H1 (cell line): ENCODE results near the gene PIM1. TPM values are rescaled to one million over a fixed set of nuclear protein-coding genes. Genes with fewer than 3 reads are reported as not detected.

ENCODE experiments used
- ASH2L ChIP-seq: fragments of 200-600, 300-600 bp; sonication (generic); IDR thresholded peaks from one replicate; pipeline ENCODE4 v1.7.1; 2017; ENCODE audit warnings: low read length
- FOSL1 ChIP-seq: IDR thresholded peaks from 2 replicates; pipeline ENCODE4 v1.6.1; 2011; ENCODE audit warnings: mild to moderate bottlenecking, low read depth, low read length, moderate library complexity; ENCODE audit not compliant: insufficient read depth
- HDAC2 ChIP-seq, 2 experiments: fragments of 300-600 bp in 1 of 2; sonication (generic) in 1 of 2; IDR thresholded peaks; 2 replicates each; pipeline ENCODE4 v1.6.1; 2011 to 2012; ENCODE audit warnings: low read depth in 2 of 2, low read length in 2 of 2, mild to moderate bottlenecking in 2 of 2, moderate library complexity in 2 of 2, borderline replicate concordance in 1 of 2, inconsistent platforms in 1 of 2
- JUN ChIP-seq: IDR thresholded peaks from 2 replicates; pipeline ENCODE4 v1.6.1; 2011; ENCODE audit warnings: low read depth, mild to moderate bottlenecking, improper control_type of control experiment, low read length
- KDM1A ChIP-seq: fragments of 200-600, 300-600 bp; sonication (generic); IDR thresholded peaks from 2 replicates; pipeline ENCODE4 v1.7.1; 2016; ENCODE audit warnings: mild to moderate bottlenecking, low read length, borderline replicate concordance
- NANOG ChIP-seq: IDR thresholded peaks from 2 replicates; pipeline ENCODE4 v1.6.1; 2011; ENCODE audit warnings: low read length, low read depth, mild to moderate bottlenecking, inconsistent platforms; ENCODE audit not compliant: insufficient read depth, poor library complexity, severe bottlenecking
- POU5F1 ChIP-seq: IDR thresholded peaks from 2 replicates; pipeline ENCODE4 v1.6.1; 2011; ENCODE audit warnings: low read depth, mild to moderate bottlenecking, low read length, moderate library complexity
- RFX5 ChIP-seq: IDR thresholded peaks from 2 replicates; pipeline ENCODE4 v1.6.1; 2011; ENCODE audit warnings: low read depth, low read length, improper control_type of control experiment, borderline replicate concordance
- YY1 ChIP-seq: IDR thresholded peaks from 2 replicates; pipeline ENCODE4 v1.6.1; 2011; ENCODE audit warnings: low read depth, mild to moderate bottlenecking, low read length
- polyA plus RNA-seq, 7 experiments: library from polyadenylated mRNA; depleted of rRNA in 3 of 7; stranded (reverse) in 5 of 7; unstranded in 2 of 7; fragments of >200 nt in 5 of 7; fragments of 200-250 nt in 2 of 7; gene quantifications; 1 replicate in 5 of 7; 2 replicates in 1 of 7; 4 replicates in 1 of 7; pipeline versions ENCODE4 v1.2.1 to v1.2.3, GENCODE V29; 2011 to 2013; ENCODE audit warnings: missing spikeins in 2 of 7, mixed read lengths in 2 of 7
- total RNA-seq: library from RNA; stranded (reverse); fragmentation: NEBNext Ultra II Directional; extraction: Animal tissue kit (Norgen Biotek cat#: 25700); gene quantifications from 2 replicates; pipeline ENCODE4 v1.2.1, GENCODE V29; 2021
- TF ChIP-seq, protein P1 (sequence below): fragments of 300-600 bp; sonication (generic); IDR thresholded peaks from 2 replicates; pipeline ENCODE4 v1.7.1; 2012; ENCODE audit warnings: low read length, moderate library complexity, mild to moderate bottlenecking, inconsistent platforms; ENCODE audit not compliant: insufficient replicate concordance

The PIM1 gene
- total and polyA plus RNA-seq, 2 of the 8 experiments (the other 6 are each of a cell fraction or from before 2014, with no cell fraction given): 25.5 to 94.9 TPM

DNA sequence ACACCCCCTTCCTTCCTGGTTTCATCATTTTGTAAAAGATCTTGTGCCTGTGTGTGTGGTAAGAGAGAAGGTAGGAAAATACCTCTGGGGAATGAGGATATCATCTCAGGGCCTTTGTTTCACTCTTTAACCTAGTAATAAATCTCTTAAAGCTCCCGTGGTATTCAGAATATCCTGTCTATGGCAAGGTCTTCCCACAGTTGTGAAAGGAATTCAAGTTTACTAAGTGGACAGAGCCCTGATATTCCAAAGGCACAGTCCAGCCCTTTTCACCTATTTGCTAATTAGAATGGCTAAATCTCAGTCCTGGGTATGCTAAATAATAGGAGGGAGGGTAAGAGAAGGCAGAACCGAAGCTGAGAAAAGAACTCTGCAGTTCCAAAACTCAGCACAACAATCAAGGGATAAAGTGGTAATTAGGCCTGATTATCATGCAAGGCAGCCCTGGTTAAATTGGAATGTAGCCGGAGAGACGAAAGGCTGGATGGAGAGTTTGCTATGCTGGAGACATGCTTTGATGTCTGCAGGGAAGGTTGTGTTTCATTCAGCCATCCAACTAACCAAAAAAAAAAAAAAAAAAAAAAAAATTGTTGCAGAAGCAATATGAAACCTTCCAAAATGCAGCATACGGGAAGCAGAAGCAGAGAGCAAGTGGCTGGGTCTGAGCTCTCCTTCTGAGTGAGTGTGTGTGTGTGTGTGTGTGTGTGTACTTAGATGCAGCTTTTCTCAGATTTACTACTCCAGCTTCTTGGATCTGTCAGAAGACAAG is 28.5 kb upstream of the PIM1 start (continued):
- TF ChIP-seq, protein P1, sequence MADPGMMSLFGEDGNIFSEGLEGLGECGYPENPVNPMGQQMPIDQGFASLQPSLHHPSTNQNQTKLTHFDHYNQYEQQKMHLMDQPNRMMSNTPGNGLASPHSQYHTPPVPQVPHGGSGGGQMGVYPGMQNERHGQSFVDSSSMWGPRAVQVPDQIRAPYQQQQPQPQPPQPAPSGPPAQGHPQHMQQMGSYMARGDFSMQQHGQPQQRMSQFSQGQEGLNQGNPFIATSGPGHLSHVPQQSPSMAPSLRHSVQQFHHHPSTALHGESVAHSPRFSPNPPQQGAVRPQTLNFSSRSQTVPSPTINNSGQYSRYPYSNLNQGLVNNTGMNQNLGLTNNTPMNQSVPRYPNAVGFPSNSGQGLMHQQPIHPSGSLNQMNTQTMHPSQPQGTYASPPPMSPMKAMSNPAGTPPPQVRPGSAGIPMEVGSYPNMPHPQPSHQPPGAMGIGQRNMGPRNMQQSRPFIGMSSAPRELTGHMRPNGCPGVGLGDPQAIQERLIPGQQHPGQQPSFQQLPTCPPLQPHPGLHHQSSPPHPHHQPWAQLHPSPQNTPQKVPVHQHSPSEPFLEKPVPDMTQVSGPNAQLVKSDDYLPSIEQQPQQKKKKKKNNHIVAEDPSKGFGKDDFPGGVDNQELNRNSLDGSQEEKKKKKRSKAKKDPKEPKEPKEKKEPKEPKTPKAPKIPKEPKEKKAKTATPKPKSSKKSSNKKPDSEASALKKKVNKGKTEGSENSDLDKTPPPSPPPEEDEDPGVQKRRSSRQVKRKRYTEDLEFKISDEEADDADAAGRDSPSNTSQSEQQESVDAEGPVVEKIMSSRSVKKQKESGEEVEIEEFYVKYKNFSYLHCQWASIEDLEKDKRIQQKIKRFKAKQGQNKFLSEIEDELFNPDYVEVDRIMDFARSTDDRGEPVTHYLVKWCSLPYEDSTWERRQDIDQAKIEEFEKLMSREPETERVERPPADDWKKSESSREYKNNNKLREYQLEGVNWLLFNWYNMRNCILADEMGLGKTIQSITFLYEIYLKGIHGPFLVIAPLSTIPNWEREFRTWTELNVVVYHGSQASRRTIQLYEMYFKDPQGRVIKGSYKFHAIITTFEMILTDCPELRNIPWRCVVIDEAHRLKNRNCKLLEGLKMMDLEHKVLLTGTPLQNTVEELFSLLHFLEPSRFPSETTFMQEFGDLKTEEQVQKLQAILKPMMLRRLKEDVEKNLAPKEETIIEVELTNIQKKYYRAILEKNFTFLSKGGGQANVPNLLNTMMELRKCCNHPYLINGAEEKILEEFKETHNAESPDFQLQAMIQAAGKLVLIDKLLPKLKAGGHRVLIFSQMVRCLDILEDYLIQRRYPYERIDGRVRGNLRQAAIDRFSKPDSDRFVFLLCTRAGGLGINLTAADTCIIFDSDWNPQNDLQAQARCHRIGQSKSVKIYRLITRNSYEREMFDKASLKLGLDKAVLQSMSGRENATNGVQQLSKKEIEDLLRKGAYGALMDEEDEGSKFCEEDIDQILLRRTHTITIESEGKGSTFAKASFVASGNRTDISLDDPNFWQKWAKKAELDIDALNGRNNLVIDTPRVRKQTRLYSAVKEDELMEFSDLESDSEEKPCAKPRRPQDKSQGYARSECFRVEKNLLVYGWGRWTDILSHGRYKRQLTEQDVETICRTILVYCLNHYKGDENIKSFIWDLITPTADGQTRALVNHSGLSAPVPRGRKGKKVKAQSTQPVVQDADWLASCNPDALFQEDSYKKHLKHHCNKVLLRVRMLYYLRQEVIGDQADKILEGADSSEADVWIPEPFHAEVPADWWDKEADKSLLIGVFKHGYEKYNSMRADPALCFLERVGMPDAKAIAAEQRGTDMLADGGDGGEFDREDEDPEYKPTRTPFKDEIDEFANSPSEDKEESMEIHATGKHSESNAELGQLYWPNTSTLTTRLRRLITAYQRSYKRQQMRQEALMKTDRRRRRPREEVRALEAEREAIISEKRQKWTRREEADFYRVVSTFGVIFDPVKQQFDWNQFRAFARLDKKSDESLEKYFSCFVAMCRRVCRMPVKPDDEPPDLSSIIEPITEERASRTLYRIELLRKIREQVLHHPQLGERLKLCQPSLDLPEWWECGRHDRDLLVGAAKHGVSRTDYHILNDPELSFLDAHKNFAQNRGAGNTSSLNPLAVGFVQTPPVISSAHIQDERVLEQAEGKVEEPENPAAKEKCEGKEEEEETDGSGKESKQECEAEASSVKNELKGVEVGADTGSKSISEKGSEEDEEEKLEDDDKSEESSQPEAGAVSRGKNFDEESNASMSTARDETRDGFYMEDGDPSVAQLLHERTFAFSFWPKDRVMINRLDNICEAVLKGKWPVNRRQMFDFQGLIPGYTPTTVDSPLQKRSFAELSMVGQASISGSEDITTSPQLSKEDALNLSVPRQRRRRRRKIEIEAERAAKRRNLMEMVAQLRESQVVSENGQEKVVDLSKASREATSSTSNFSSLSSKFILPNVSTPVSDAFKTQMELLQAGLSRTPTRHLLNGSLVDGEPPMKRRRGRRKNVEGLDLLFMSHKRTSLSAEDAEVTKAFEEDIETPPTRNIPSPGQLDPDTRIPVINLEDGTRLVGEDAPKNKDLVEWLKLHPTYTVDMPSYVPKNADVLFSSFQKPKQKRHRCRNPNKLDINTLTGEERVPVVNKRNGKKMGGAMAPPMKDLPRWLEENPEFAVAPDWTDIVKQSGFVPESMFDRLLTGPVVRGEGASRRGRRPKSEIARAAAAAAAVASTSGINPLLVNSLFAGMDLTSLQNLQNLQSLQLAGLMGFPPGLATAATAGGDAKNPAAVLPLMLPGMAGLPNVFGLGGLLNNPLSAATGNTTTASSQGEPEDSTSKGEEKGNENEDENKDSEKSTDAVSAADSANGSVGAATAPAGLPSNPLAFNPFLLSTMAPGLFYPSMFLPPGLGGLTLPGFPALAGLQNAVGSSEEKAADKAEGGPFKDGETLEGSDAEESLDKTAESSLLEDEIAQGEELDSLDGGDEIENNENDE: peak; percentile 80
- TF ChIP-seq JUN (no peak), NANOG (peak; percentile 100), POU5F1 (peak; percentile 100), HDAC2 (IDR thresholded peaks at IDR 0.05; ENCODE audit: borderline replicate concordance in 1 of 2, low read depth in 2 of 2, low read length in 2 of 2) (peak in 1 of 2 experiments; percentile 88; a peak in 1 of 4 replicates), ASH2L (peak; percentile 80), RFX5 (no peak), YY1 (peak; percentile 57; the same call in 1 of the 2 replicates), FOSL1 (no peak), KDM1A (no peak)
